Measurements from ENCODE around the gene CD300C. TPM values are rescaled to one million over a fixed set of nuclear protein-coding genes. Genes with fewer than 3 reads are reported as not detected.

The CD300C gene
- total RNA-seq, 1 experiment from 2014 or later = not detected

GRCh38 chr17:74549343-74549742 lies 3.4 kb upstream of the CD300C start:
- CTCF ChIA-PET = no interaction called here
- no TSS peak for BruUV-seq (replicated peaks)
- no peaks in the 10 kb centered on the region for H3K4me1 Mint-ChIP-seq (ENCODE audit: low read depth, unreplicated experiment)

GRCh38 chr17:74547736-74548135 lies 1.8 kb upstream of the CD300C start:
- Mint-ChIP-seq H3K9me3 (ENCODE audit: low read depth, unreplicated experiment) (no peaks in the 10 kb centered on the region), H3K27ac (ENCODE audit: unreplicated experiment) (no peak overlapping the region), H3K4me3 (ENCODE audit: low read depth, unreplicated experiment) (no peak overlapping the region), H3K36me3 (ENCODE audit: insufficient read depth, unreplicated experiment) (no peaks in the 10 kb centered on the region), H3K4me1 (ENCODE audit: low read depth, unreplicated experiment) (no peaks in the 10 kb centered on the region), H3K27me3 (ENCODE audit: unreplicated experiment) (peaks cover 91% of the 10 kb centered on the region)
- intact Hi-C loops (cut with micrococcal nuclease; ENCODE audit: unreplicated experiment) = no loop called here
- no TSS peak for BruUV-seq (replicated peaks)
- TF ChIP-seq CTCF (IDR thresholded peaks at IDR 0.05; ENCODE audit: unreplicated experiment) = no peak
- CTCF ChIA-PET = no interaction called here
- DNase-seq = no peak

More at GRCh38 chr17:74549343-74549742, 3.4 kb upstream of the CD300C start:
- intact Hi-C loops (cut with micrococcal nuclease; ENCODE audit: unreplicated experiment) = no loop called here
- Mint-ChIP-seq H3K36me3 (ENCODE audit: insufficient read depth, unreplicated experiment) (no peaks in the 10 kb centered on the region), H3K27me3 (ENCODE audit: unreplicated experiment) (peaks cover 96% of the 10 kb centered on the region), H3K9me3 (ENCODE audit: low read depth, unreplicated experiment) (no peaks in the 10 kb centered on the region), H3K27ac (ENCODE audit: unreplicated experiment) (no peak overlapping the region), H3K4me3 (ENCODE audit: low read depth, unreplicated experiment) (no peak overlapping the region)
- no peak for DNase-seq
- no peak for TF ChIP-seq CTCF (IDR thresholded peaks at IDR 0.05; ENCODE audit: unreplicated experiment)

GRCh38 chr17:74547264-74547663 lies 1.3 kb upstream of the CD300C start:
- no TSS peak for BruUV-seq (replicated peaks)
- CTCF ChIA-PET = no interaction called here
- Mint-ChIP-seq H3K4me3 (ENCODE audit: low read depth, unreplicated experiment) (no peak overlapping the region), H3K9me3 (ENCODE audit: low read depth, unreplicated experiment) (no peaks in the 10 kb centered on the region), H3K27me3 (ENCODE audit: unreplicated experiment) (peaks cover 91% of the 10 kb centered on the region), H3K4me1 (ENCODE audit: low read depth, unreplicated experiment) (no peaks in the 10 kb centered on the region), H3K36me3 (ENCODE audit: insufficient read depth, unreplicated experiment) (no peaks in the 10 kb centered on the region), H3K27ac (ENCODE audit: unreplicated experiment) (no peak overlapping the region)
- DNase-seq = no peak
- TF ChIP-seq CTCF (IDR thresholded peaks at IDR 0.05; ENCODE audit: unreplicated experiment) = no peak
- intact Hi-C loops (cut with micrococcal nuclease; ENCODE audit: unreplicated experiment) = no loop called here

- intact Hi-C loops (cut with micrococcal nuclease; ENCODE audit: unreplicated experiment) = no loop called here
- no peak for DNase-seq
- Mint-ChIP-seq H3K4me3 (ENCODE audit: low read depth, unreplicated experiment) (no peak overlapping the region), H3K27ac (ENCODE audit: unreplicated experiment) (no peak overlapping the region), H3K9me3 (ENCODE audit: low read depth, unreplicated experiment) (no peaks in the 10 kb centered on the region), H3K36me3 (ENCODE audit: insufficient read depth, unreplicated experiment) (no peaks in the 10 kb centered on the region), H3K4me1 (ENCODE audit: low read depth, unreplicated experiment) (no peaks in the 10 kb centered on the region), H3K27me3 (ENCODE audit: unreplicated experiment) (peaks cover 91% of the 10 kb centered on the region)
- no peak for TF ChIP-seq CTCF (IDR thresholded peaks at IDR 0.05; ENCODE audit: unreplicated experiment)
- CTCF ChIA-PET = no interaction called here
- no TSS peak for BruUV-seq (replicated peaks)
Observed at GRCh38 chr17:74546586-74546985, 671 bp upstream of the CD300C start.

Measured in Calu3 (cell line).